Activated gamma-delta T cell treated with anti-CD3 and anti-CD28 coated beads, Interleukin-2, amount 50 U/mL, for 16 hours (primary cell): Measurements from ENCODE around the gene ALPL.
"Not testable (repeated sequence)": the region's sequence is repeated elsewhere in the genome, so short reads cannot be mapped to it uniquely, and the experiment has no call there.

Source experiments
- DNase-seq: peaks from one replicate; pipeline ENCODE4 v3.0.0-alpha.2; 2020; ENCODE audit warnings: low read depth

The ALPL gene

DNA sequence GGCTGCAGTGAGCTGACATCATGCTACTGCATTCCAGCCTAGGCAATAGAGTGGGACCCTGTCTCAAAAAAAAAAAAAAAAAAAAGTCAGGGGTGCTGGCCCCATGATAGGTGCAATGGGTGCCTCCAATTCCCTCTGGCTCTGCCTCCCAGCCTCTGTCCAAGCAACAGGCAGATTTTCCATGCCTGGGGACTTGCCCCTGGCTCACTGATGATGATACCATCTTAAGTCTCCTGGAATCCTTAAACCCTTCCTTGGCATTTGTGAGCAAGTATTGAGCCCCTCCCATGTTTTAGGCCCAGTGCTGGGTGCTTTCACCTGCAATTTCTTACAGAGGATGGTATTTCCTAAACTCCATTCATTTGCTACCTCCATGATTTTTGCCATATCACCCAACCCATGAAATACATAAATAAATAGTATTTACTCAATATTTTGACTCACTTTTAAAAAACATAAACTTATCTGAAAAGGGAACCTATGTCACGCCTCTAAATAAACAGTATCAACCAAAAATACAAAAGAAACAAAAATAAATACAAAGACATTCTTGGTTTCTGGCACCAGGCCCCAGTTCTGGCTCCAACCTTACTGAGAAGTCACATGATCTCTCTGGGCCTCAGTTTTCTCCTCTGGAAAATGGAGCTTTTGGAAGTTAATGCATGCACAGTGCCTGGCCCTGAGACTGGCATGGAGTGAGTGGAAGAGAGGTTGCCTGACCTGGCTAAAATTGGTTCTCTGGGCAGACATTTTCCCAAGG lies 1.5 kb upstream of the ALPL start:
- no peak for DNase-seq

DNA sequence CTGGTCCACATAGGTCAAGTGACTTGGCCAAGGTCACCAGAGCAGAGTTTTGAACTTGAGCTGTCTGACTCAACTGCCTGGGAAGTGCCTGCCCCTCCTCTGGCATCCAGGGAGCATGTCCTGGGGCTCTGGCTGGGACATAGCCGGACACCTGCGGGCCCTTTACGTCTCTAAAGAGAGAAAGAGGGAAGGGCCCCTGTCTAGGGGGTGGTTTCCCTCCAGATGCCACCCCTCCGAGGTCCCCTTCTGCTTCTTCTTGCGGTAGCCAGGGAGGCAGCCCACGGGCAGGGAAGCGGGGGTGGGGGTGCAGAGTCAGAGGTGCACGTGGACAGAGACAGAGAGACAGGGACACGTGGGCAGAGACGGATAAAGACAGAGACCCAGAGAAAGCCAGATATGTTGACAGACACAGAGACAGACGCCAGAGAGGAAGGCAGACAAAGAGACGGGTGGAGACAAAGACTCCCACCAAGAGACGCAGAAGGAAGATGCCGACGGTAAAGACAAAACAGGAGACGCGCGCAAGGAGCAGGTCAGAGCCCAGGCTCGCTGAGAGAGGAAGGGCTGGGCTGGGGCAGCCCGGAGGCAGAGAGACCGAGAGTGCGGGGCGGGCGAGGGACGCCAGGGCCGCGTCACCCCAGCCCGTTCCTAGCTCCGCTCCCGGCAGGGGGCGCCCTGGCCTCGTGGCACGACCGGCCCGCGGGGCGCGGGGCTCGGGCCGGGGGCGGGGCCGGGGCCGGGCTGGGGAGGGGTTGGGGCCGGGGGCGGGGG lies 458 bp upstream of the ALPL start:
- DNase-seq, result peak; percentile 30

DNA sequence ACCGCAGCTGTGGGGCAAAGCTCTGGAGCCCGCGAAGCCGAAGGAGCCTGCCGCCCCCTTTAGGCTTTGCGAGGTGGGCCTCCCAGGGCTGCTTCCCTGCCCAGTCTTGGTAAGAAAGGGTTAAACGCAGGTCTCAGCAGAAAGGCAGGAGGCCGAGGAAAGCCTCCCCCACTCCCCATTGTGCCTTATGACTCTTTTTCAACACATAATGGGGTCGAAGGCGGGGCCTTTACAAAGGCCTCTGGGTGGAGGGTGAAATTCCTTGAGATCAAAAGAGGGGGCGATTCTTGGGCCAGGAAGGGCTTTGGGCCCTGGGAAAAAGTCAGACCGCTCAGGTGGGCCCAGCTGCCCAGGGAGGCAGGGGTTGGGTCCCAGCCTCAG lies 880 bp downstream of the ALPL start:
- DNase-seq, result no peak

DNA sequence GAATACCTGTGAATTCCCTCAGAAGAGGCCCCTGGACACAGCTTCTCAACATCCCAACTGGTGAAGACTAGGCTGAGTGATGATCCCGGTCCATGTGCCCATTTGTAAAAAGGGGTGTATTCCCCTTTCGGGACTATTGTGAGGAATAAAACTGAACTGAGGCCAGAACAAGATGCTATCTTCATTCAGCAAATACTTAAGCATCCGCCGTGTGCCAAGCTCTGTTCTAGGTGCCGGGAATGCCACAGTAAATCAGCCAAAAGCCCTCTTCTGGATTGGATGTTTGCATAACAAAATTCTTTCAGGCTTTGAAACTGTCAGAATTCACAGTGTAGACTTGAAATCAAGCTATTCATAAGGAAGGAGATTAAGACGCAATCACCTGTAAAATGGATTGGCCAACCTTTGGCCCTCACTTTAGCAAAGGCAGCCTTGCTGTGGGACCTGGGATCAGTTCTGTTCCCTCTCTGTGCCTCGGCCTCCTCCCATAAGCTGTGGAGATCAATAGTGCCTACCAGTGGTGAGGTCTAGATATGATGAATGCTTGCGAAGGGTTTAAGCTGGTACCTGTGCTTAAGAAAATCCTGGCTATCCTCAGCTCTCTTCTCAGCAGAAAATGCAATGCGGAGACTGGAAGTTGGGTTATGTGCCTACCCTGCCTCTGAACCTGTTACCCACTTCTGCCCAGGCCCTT lies 1.8 kb downstream of the ALPL start:
- DNase-seq, result no peak

- DNase-seq, result no peak
These were observed 2.6 kb downstream of the ALPL start for GRCh38 chr1:21511579-21512522.

- no peak for DNase-seq
These were observed 5.0 kb downstream of the ALPL start for GRCh38 chr1:21514245-21514644.

DNA sequence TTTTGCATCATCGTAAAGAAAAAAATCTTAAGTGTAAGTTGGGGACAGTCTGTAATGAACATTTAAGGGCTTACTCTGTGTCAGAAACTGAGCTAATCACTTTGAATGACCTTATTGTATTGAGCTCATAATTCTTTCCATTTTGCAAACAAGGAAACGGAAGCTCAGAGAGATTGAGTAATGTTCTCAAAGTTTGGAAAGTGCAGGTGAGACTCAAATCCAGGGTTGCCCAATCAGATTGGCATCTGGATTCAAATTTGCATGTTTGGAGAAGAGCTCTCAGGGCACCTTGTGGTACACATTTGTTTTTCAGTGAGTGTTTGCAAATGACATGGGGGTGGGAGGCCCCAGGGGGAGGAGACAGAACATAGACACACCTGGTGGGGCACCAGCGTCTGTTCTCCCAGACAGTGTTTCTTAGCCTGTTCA lies 8.0 kb downstream of the ALPL start:
- DNase-seq, result no peak

- no peak for DNase-seq
These were observed 8.6 kb downstream of the ALPL start for GRCh38 chr1:21517660-21518480.

GRCh38 chr1:21518774-21519455 lies 9.7 kb downstream of the ALPL start:
- no peak for DNase-seq

DNA sequence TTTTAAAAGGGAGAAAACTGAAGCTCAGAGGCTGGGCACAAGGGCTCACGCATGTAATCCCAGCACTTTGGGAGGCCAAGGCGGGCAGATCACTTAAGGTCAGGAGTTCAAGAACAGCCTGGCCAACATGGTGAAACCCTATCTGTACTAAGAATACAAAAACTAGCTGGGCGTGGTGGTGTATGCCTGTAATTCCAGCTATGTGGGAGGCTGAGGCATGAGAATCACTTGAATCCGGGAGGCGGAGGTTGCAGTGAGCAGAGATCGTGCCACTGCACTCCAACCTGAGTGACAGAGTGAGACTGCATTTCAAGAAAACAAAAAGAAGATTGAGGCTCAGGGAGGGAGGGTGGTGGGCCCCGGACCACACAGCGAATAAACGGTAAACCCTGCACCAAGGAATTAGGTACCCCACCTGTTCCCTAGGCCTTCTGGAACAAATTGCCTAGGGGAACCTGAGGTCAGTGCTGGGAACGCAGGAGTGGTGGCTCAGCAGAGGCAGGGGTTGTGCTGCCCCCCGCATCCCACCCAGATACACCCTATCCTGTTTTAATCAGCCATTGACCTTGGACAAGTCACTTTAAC lies 10.4 kb downstream of the ALPL start:
- not testable (repeated sequence) for DNase-seq

DNA sequence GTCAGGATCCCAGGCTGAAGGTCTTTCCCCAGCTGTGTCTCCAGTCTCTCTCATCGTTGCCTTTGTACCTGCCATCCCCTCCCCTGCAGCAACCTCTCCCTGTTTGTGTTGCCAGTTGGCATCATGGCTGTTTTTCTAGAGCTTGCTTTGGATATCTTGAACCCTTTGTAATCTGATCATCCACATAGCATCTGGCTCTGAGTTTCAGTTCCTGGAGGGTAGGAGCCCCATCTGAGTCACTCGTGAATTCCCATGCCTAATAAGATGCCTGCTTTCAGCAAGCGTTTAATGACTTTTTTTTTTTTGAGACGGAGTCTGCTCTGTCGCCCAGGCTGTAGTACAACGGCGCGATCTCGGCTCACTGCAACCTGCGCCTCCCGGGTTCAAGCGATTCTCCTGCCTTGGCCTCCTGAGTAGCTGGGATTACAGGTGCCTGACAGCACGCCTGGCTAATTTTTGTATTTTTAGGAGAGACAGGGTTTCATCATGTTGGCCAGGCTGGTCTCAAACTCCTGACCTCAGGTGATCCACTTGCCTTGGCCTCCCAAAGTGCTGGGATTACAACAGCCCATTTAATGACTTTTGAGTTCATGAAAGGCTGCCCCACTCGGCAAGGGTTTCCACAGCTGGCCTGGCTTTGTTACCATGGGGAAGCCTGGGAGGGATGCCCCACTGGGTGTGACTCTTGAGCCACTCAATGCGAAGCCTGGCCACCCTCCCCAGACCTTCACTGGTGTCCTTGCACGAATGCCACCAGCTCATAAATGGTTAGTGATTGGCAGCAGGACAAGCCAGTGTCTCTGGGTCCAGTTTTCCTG lies 11.9 kb downstream of the ALPL start:
- no peak for DNase-seq

GRCh38 chr1:21521717-21522060 lies 12.5 kb downstream of the ALPL start:
- no peak for DNase-seq

DNA sequence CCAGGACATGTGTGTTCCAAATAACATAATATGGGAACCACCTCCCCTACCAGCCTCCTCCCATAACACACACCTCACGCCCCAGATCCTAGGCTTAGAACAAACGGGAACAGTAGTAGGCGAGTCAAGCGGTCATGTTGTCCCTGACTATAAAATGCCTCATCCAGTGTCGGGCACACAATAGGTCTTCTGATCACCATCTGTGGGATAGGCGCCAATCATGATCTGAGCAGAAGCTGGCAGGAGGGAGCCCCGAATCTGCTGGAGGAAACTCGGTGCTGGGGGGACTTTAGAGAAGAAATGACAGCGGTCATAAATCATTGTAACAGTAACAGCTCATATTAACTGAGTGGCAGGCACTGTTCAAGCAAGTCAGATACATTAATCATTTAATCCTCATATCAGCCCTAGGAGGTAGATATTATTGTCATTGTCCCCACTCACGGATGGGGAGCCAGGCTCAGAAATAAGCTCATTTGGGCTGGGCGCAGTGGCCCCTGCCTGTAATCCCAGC lies 13.4 kb downstream of the ALPL start:
- DNase-seq, result no peak

- DNase-seq, result no peak
These were observed 14.1 kb downstream of the ALPL start for GRCh38 chr1:21523297-21523813.

- DNase-seq, result no peak
These were observed 15.0 kb downstream of the ALPL start for GRCh38 chr1:21524220-21524619.

- DNase-seq, result no peak
These were observed 15.6 kb downstream of the ALPL start for GRCh38 chr1:21524686-21525339.

GRCh38 chr1:21525340-21525717 lies 16.1 kb downstream of the ALPL start:
- DNase-seq, result no peak

DNA sequence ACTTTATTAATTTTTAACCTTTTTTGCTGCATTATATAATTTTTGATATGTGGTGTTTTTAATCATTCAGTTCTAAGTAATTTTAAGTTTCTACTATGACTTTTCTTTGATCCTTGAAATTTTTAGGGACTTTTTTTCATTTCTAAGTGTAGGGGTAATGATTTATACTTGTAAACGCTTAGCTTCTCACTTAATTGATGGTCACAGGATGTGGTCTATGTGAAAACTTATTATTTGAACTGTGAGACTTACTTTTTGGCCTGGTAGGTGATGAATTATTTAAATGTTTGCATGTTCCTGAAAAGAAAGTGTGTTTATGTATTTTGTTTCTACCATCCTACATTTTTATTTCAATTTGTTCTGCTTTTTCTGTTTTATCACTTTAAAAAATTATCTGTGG lies 17.2 kb downstream of the ALPL start:
- DNase-seq, result no peak
